HG02623 (cell line): ENCODE data around the gene MKNK1.
"Not testable (repeated sequence)": the region's sequence is repeated elsewhere in the genome, so short reads cannot be mapped to it uniquely, and the experiment has no call there.

Experiments
- ATAC-seq: cut with Tn5 transposase; IDR thresholded peaks from one replicate; pipeline ENCODE4 v1.9.1; 2021; ENCODE audit warnings: moderate library complexity; ENCODE audit not compliant: unreplicated experiment

The MKNK1 gene

GRCh38 chr1:46603858-46604549, at the start of gene MKNK1:
MKNK1 (minus strand) TSS chr1:46604268; CDS start chr1:46583327, 20,941 bp downstream.
- peak; percentile 94 for ATAC-seq

DNA sequence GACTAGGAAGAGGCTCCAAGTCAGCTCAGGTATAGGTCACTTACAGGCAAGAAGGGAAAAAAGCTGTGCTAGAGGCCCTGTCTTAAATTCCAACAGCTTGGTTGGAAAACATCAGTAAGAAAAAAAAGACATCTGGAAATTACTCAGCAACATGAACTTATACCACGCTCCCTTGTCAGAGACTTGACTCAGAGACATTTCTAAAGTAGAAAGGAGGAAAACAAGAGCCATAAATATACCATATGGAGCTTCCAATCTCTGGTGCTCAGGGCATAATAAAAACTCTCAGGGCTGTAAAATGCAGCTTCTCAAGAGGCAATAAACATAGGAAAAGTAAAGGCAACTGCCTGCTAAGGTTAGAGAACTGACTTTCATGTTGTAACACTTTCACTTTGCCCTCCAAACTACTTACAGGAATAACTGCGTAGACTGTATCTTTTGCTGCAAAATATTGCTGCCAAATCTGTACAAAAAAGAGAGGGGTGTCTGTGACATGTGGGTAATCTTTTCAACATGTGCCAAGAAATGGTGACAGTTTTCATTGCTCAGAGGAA, 49.4 kb upstream of the MKNK1 start:
- ATAC-seq, result no peak

- no peak for ATAC-seq
Measured at GRCh38 chr1:46652321-46653100, 48.4 kb upstream of the MKNK1 start.

DNA sequence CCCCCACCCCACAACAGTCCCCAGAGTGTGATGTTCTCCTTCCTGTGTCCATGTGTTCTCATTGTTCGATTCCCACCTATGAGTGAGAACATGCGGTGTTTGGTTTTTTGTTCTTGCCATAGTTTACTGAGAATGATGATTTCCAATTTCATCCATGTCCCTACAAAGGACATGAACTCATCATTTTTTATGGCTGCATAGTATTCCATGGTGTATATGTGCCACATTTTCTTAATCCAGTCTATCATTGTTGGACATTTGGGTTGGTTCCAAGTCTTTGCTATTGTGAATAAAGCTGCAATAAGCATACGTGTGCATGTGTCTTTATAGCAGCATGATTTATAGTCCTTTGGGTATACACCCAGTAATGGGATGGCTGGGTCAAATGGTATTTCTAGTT, 47.1 kb upstream of the MKNK1 start:
- not testable (repeated sequence) for ATAC-seq

DNA sequence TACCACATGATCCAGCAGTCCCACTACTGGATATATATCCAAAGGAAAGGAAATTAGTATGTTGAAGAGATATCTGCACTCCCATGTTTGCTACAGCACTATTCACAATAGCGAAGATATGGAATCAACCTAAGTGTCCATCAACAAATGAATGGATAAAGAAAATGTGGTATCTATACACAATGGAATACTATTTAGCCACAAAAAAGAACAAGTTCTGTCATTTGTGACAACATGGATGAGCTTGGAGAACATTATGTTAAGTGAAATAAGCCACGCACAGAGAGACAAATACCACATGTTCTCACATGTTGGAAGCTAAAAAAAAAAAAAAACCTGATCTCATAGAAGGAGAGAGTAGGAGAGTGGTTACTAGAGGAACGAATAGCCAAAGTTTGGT, 46.4 kb upstream of the MKNK1 start:
- ATAC-seq, result no peak

- no peak for ATAC-seq
Measured at GRCh38 chr1:46649764-46650163, 45.7 kb upstream of the MKNK1 start.

DNA sequence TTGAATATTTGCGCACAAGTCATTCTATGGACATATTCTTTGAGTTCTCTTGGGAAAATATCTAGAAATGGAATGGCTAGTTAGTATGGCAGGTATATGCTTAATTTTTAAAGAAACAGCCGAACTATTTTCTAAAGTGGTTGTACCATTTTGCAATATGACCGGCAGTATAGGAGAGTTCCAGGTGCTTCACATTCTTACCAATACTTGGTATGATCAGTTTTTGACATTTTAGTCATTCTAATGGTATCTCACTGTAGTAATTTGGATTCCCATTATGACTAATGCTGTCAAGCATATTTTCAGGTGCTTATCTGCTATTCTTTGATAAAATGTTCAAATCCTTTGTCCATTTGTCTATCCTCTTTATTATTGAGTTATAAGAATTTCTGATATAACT, 43.5 kb upstream of the MKNK1 start:
- no peak for ATAC-seq

- no peak for ATAC-seq
Measured at GRCh38 chr1:46646844-46647243, 42.8 kb upstream of the MKNK1 start.

GRCh38 chr1:46646331-46646730, 42.3 kb upstream of the MKNK1 start:
- no peak for ATAC-seq

- no peak for ATAC-seq
Measured at GRCh38 chr1:46645815-46646214, 41.7 kb upstream of the MKNK1 start.

- ATAC-seq, result no peak
Measured at GRCh38 chr1:46643368-46643775, 39.3 kb upstream of the MKNK1 start.

DNA sequence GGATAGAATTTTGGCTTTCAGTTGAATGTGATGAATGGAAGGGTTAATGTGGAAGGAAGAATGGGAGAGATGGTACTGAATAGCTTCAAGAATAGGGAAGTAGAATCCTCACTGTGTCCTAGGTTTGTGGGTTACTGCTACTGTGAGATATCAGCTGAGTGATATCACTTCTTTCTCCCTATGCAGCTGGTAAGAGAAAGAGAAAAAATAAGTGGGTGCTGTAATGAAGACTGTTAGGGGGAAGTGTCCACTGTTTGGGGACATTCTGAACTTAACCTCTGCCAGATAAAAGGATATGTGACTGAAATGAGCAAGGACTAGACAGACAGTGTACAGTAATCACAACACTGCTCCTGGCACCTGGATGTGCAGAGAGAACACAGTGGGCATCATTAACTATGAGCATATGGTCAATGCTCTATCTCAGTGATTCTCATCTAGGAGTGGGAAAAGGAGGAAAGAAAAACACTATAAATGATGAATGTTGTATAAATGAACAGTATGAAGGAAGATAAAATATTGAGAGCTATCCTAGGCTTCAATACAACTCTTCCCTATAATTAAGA, 38.1 kb upstream of the MKNK1 start:
- no peak for ATAC-seq

DNA sequence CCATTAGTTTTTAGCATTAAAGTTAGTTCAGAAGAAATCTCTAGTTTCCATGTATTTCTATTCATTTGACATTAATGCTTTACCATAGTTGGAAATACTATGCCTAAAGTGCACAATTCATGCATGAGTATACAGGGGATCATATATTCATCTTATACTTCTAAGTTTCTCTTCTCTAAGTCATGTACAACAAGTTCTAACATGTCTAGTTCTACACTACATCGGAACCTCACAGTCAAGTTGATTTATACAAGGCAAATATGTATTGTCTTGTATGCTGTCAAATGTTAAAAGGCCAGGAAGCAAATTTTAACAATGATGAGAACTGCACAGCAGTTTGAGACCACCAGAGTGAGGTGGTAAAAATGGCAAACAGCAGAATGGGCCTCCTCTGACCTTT, 35.5 kb upstream of the MKNK1 start:
- ATAC-seq, result no peak

DNA sequence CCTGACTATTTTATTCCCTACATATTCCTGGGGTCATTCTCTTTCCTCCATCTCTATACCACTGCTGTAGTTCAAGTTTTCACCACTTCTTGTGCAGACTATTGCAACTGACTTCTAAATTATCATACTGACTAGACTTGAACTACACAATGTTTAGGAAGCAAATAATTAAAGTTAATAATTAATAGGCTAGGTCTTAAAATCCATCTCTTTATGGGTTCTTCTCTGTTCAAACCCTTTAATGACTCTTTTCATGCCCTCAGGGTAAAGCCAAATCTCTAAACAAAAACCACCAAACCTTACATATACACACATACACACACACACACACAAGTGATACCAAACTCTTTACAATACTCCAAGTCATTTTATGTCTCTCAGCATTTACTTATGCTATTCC, 34.9 kb upstream of the MKNK1 start:
- ATAC-seq, result no peak

- ATAC-seq, result no peak
Measured at GRCh38 chr1:46637444-46638083, 33.5 kb upstream of the MKNK1 start.

DNA sequence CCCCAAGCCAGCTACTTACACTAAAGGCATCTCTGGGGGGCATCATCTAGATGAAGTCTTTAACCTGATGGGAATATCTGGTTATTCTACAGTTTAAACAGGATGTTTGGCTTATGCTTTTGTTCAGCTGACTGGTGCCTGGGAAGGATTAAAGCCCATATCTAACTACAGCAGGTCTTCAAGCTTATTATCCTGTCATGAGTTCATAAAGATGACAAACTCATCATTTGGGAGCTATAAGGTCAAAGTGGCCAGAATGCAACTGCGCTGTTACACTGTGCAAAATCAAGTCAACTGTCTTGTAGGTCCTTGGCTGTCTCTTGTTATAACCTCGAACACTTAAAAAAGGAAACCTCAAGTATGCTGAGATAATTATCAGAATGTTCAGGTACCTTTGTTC, 31.1 kb upstream of the MKNK1 start:
- ATAC-seq, result no peak

- no peak for ATAC-seq
Measured at GRCh38 chr1:46630719-46631118, 26.7 kb upstream of the MKNK1 start.

DNA sequence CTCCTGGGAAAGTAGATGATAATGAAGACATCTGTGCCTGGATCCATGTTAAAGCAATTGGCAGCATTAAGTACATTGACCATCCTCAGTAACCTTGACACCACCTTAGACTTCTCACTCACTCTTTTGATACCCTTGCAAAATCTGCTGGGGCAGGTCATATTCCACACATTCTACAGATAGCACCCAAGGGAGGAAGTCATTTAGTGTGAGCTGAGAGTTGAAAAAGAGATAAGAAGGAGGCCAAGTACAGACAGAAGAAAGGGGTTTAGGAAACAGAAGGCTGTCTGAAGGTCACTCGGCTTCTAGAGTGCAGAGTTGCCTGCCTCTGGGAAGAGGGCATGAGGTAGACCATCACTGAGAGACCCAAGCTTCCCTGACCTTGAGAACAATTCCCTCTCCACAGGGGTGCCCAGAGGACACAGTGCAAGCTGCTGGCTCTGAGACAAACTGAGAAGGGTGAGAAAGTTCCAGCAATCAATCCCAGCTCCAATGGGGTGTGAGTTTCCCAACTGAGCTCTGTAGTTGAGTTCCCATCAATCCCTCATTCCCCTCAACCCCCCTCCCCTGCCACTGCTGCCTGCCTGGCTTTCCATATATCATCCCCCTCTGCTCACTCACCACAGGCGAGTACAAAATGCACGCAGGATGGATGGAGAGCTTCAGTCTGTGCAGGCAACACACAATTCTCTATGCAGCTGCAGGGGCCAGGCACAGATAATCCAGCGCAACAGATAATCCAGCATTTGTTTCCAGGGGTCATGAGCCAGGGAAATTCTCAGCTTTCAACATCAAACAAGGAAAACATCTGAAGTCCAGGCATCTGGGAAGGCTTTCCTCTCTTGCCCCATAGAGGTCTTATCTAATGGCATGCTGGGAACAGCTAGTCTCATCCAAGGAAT, 19.9 kb upstream of the MKNK1 start:
- ATAC-seq, result no peak

DNA sequence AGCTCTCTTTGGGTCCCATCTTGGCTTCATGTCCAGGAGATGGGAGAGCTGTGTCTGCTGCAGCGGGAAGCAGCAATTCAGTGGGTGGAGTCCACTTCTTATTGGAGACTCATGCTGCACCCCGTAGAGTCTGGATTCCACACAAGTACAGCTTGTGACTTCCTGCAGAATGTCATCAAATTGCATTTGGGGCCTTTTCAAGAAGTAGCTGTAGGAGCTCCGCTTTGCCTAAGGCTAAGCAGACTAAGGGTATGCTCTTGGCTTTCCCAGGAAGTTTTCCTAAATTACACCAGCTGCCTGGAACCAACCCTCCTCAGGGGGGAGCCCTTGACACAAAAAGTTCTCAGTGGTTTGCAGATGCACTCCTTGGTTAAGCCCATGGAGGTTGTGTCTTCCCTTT, 18.3 kb upstream of the MKNK1 start:
- no peak for ATAC-seq

DNA sequence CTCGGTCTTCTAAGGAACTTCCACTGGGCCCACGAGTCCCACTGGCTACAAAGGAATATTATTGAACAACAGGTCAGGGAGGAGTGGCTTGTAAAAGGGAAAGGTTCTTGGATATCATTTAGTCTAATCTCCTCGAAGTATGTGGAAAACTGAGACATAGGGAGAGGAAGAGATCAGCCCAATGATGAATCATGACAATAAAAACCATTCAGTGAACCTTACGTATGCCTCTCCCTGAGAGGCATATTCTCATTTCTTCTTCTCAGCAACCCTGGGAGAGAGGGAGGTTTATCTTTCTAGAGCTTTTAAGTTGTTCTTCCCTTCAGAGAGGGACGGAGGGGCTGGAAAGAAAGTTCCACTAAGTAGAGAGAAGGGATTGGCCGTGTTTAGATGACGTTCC, 17.9 kb upstream of the MKNK1 start:
- ATAC-seq, result no peak
